RWPE1 (cell line): ENCODE data around the gene SLTM.
A peak's percentile ranks its signal among the peaks of the same experiment; 100 is the strongest.
"Not testable (repeated sequence)": the region's sequence is repeated elsewhere in the genome, so short reads cannot be mapped to it uniquely, and the experiment has no call there.

Experiments
- CTCF ChIA-PET: fragments of 350-600 bp; sonication (Branson Sonifier 250); formaldehyde crosslinking; extraction: SDS; loops from one replicate; lab custom pipeline; 2021; lab: Yijun Ruan, JAX
- POLR2A ChIA-PET: fragments of 400-600 bp; formaldehyde crosslinking; extraction: SDS; loops from one replicate; lab custom pipeline; 2020; ENCODE audit warnings: antibody characterized with exemption; ENCODE audit not compliant: low non-redundant PET; lab: Yijun Ruan, JAX
- DNase-seq: peaks from one replicate; pipeline ENCODE4 v3.0.0; 2012; ENCODE audit warnings: low spot score
- H3K27ac ChIP-seq: fragments of 450-650 bp; 2 replicates; pipeline ENCODE4 v1.5.1; 2017
- CTCF ChIP-seq: fragments of 450-650 bp; conservative IDR thresholded peaks from 2 replicates; pipeline ENCODE4 v1.5.1; 2017; ENCODE audit warnings: low read depth, mild to moderate bottlenecking

Gene SLTM

GRCh38 chr15:58865425-58865880 is 68.0 kb downstream of the SLTM start:
- no peak for TF ChIP-seq CTCF
- H3K27ac ChIP-seq = peak overlapping the region; percentile 49
- ChIA-PET CTCF (no interaction called here), POLR2A (no interaction called here)
- DNase-seq = no peak

GRCh38 chr15:58864602-58865424 is 68.7 kb downstream of the SLTM start:
- no peak for DNase-seq
- ChIA-PET POLR2A (interaction anchor here (0.6 kb wide), 1 partner anchor 20 kb away, joined by 8 read pairs; no protein-coding TSS in a partner anchor), CTCF (no interaction called here)
- TF ChIP-seq CTCF = no peak
- H3K27ac ChIP-seq = no peak overlapping the region

GRCh38 chr15:58862326-58862725 is 71.2 kb downstream of the SLTM start:
- ChIA-PET POLR2A (no interaction called here), CTCF (interaction anchor here (0.6 to 0.7 kb wide), 3 partner anchors 109 to 667 kb away, joined by 4 to 5 read pairs (median 4); no protein-coding TSS in a partner anchor)
- TF ChIP-seq CTCF = no peak
- H3K27ac ChIP-seq = no peak overlapping the region
- no peak for DNase-seq

- POLR2A ChIA-PET, CTCF ChIA-PET, H3K27ac ChIP-seq, DNase-seq: not testable (repeated sequence)
These were observed 76.9 kb downstream of the SLTM start for GRCh38 chr15:58856621-58857020.

GRCh38 chr15:58856086-58856485 is 77.4 kb downstream of the SLTM start:
- no peak for TF ChIP-seq CTCF
- no peak overlapping the region for H3K27ac ChIP-seq
- ChIA-PET POLR2A (no interaction called here), CTCF (interaction anchor here (0.8 kb wide), 1 partner anchor 14 kb away, joined by 3 read pairs; no protein-coding TSS in a partner anchor)
- no peak for DNase-seq

GRCh38 chr15:58854593-58854992 is 78.9 kb downstream of the SLTM start:
- no peak for TF ChIP-seq CTCF
- ChIA-PET POLR2A (no interaction called here), CTCF (interaction anchor here (0.6 kb wide), 1 partner anchor 1125 kb away, joined by 3 read pairs; no protein-coding TSS in a partner anchor)
- DNase-seq = no peak
- no peak overlapping the region for H3K27ac ChIP-seq

- CTCF ChIA-PET = interaction anchor here (0.5 to 0.6 kb wide), 2 partner anchors 34 to 526 kb away, joined by 3 to 4 read pairs; no protein-coding TSS in a partner anchor
- no peak for TF ChIP-seq CTCF
- POLR2A ChIA-PET = no interaction called here
- no peak overlapping the region for H3K27ac ChIP-seq
- no peak for DNase-seq
These were observed 81.1 kb downstream of the SLTM start for GRCh38 chr15:58852347-58852746.

GRCh38 chr15:58851205-58851604 is 82.3 kb downstream of the SLTM start:
- CTCF ChIA-PET, H3K27ac ChIP-seq, DNase-seq, POLR2A ChIA-PET: not testable (repeated sequence)
